SKM-1 treated with dmso at 0.1 percent for 144 hours (cell line): ENCODE data around the gene ZWILCH.
"Not testable (repeated sequence)": the region's sequence is repeated elsewhere in the genome, so short reads cannot be mapped to it uniquely, and the experiment has no call there.

Experiments
- DNase-seq: peaks from one replicate; lab custom pipeline; 2025; ENCODE audit not compliant: unreplicated experiment; lab: John Stamatoyannopoulos, UW

Gene ZWILCH

DNA sequence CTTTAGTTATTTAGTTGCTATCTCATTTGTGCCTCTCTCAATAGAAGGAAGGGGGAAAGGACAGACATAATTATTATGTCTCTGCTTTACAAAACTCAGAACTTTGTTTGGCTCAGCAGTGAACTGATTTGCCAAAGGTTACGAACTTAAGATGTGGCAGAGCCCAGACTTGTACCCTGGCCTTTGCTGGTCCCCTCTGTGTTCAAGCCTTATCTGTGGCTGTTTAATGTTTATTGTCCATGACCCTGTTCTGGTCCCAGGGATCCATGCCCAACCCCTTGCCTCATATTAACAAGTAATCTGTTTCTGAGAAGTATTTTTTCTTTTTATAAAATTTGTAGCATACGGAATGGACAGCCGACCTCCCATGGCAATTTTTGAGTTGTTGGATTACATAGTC, 18.2 kb upstream of the ZWILCH start:
- no peak for DNase-seq

DNA sequence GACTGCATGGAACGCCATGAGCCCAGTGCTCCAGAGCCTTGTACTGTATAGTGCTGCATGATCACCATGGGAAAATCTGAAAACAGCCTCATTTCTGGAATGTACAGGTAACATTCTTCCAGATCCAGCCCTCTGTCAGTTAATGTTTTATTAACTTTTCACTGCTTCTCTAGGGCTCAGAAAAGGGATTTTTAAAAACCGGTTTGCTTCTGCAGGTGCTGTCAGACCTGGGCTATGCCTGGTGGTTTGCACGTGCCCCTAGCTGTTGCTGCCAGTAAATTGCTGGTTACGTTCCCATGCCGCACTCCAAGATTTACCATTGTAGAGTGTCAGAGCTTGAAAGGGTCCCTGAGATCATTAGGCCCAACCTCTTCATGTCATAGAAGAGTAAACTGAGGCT, 16.6 kb upstream of the ZWILCH start:
- DNase-seq, result no peak

DNA sequence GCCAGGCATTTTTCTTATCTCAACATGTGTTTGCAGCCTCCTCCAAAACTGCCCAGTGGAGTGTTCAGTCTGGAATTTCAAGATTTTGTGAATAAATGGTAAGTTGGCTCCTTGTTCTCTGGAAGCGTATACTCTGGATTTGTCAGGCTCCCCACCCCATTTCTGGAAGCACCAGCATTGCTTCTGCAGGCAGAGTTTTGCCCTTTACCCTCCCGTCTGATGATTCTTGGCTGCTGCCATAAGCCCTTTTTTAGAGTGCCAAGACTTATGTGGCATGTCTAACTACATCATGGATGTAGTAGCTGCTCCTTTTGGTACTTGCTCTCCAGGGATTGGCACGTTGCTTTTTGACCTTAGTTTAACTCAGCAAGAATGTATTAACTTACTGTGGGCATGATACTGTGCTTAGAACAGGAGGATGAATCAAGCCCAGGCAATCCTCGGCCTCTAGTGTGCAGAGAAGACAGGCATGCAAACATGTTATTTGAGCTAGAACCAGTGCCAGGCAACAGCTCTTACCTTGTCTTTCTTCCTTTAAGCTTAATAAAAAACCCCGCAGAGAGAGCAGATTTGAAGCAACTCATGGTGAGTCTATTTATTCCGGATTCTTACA, 15.8 kb upstream of the ZWILCH start:
- no peak for DNase-seq

DNA sequence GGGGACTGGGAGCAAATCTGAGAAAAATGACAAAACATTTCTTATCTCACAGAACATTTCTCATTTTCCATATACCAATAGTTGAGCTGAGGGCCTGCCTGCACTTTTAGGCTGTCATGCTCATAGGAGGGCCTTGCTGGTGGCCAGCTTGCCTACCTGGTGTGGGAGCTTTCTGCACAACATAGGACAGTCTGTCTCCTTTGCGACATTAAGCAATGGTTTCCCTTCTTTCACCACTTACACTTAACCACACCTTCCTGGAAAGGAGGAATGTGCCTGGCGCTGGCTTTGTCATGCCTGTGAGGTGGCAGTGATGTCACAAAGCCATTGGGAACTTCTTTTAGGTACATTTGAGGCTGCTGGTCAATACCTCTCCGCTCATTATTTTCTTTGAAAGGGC, 13.3 kb upstream of the ZWILCH start:
- DNase-seq, result no peak

DNA sequence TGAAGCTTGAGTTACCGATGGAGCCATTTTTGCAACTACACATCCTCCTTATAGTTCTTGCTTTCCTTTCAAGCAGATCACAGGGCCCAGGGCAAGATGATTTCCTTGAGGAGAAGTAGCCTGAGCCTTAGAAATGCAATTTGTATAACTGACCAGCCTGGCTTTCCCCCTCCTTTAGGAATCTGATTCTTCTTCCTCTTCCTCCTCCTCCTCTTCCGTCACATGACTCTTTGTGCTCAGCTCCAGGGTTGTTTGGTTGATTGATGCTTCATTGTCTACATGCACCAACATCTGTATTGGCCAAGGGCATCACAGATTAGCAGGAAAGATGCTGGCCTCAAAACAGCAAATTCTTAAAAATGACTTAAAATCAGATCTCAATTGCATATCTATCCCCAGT, 10.9 kb upstream of the ZWILCH start:
- DNase-seq, result no peak

DNA sequence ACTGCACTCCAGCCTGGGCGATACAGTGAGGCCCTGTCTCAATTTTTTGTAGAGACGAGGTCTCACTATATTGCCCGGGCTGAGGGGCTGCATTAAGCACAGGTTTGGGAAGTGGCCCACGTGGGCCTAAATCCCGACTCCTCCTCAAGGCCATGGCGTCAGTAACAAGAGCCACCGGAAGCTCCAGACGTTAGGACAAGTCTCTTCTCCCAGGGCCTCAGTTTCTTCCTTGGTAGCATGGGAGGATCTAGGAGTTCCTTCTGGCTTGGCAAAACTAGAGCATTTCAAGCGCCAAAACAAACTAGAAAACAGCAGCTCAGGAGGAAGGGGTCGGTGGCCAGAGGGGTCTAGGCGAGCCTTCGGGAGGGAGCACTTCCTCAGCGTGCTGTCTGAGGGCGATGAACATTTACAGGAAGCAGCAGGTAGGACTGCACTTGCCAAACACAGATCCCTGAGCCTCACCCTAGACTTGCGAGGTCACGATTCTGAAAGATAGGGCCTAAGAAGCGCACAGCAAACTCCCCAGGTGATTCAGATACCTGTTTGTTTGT, 8.1 kb upstream of the ZWILCH start:
- DNase-seq, result peak; percentile 52

DNA sequence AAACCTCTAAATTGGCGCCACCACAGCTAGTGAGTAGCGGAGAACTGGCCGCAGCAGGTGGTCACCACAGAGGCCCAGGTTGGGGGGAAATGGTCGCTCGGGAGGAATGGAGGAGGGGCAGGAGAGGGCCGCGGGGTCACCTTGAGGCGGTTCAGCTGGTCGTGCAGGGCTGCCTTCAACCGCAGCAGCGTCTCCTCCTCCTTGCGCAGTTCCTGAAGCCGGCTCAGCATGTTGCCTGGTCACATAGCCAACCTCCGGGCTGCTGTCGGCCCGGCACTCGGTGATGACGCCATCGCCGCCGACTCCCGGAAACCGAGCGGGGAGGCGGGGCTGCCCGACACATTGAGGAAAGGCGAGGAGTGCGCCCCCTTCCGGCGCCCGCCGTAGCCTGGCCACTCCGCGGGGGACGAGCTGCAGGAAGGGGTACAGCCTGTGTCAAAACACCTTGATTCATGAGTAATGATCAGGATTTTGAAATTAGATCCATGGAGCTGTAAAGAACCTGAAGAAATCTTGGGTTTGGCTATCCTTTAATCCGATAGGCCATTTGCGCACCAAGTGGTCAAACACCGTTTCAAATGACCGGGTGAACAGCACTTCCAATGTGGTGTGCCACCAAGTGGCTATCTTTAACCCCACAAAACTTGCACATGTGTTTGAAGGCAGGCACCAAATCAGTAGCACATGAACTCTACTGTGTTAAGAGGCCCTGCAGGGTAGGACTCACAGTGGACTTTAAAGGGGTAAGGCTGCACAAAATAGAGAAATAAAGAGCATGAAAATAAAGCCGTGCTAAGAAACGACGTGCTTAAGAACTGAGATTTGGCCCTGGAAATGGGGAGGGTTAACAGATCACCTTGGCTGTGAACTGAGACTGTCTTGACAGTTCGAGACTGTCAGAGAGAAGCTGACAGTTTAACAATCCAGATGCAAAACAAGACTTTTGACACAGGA, 7.3 kb upstream of the ZWILCH start, which contains the start of gene SNAPC5:
Gene SNAPC5 (minus strand): TSS at position 261 of the 954 bp plus-strand sequence. CDS start 31 bp downstream, at position 230.
- DNase-seq, result peak; percentile 93

DNA sequence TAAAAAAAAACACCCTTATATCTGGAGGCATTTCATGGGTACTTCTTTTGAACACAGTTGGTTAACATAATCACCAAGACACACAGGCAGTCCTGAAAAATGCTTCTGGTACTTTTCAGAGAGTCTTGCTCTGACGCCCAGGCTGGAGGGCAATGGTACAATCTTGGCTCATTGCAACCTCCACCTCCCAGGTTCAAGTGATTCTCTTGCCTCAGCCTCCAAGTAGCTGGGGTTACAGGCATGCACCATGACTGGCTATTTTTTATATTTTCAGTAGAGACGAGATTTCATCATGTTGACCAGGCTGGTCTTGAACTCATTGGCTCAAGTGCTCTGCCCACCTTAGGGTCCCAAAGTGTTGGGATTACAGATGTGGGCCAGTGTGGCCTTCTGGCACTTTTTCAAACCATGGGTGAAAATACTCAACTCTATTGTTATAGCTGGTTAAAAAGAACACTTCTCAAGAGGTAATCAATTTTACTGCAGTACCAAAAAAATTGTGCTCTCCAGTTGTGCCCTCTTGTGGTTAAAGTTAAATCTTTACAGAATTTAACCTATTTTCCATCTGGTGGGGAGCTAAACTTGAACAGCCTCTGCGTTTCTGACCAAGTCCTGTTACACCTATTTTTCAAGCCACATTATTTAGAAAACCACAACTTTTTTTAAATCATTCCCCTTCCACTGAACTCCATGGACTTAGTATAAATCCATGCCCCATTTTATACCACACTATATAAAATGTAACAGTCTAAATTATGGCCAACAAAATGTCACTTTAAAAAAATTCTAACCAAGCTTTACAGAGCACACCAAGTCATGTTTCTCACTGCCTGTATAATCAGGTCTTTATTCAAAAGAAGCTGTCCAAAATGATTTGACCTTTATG, 6.4 kb upstream of the ZWILCH start:
- peak; percentile 19 for DNase-seq

DNA sequence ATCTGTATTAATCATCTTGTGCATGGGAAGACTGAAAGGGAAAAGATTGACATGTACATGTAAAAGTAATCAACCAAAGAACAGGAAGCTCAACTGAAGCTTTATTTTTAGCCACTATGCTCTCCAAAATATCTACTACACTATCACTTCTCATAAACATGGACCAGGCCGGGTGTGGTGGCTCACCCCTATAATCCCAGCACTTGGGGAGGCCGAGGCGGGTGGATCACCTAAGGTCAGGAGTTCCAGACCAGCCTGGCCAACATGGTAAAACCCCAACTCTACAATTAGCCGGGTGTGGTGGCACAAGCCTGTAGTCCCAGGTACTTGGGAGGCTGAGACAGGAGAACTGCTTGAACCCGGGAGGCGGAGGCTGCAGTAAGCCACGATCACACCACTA, 4.8 kb upstream of the ZWILCH start:
- DNase-seq, result not testable (repeated sequence)

DNA sequence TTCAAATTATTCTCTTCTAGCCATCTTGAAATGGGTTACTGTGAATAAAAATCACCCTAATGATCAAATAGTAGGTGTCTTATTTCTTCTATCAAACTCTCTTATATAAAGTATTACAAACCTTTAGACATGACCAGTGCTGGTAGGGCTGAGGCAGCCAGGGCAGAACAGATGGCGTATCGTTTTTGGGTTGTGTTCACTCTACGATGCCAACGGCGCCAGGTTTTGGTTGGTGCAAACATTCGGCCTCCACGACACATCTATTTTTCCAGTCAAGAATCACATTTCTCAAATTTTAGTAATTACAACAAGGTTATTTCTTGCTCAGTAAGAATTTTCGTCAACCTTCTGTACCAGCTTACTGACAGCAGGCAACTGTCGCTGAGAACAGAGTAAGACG, 2.6 kb upstream of the ZWILCH start:
- DNase-seq, result no peak

DNA sequence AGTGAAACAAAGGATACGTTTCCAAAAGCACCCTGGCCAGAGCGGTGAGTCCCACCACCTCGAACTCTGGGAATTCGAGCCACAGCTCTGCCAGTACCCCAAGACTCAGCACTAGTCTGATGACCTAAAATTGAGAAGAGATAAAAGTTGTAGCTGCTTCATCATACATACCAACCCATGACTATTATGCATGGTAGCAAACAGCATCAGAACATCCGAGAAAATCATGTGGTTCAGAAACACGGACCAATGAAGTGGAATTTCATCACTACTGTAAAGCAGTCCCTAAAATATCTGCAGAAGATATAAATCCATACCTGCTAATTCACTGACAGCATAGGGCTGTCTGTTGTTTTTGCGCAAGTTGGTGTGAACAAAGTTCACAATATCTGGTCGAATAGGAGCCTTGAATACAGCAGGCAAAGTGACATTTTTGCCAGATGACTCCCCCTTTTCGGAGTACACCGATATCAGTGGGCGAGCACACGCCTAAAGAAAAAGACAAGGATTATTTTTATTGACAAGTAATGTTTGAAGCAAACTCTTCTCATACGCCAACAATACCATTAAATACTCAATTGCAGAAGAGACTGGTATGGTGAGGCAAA, 2.0 kb upstream of the ZWILCH start:
- not testable (repeated sequence) for DNase-seq

DNA sequence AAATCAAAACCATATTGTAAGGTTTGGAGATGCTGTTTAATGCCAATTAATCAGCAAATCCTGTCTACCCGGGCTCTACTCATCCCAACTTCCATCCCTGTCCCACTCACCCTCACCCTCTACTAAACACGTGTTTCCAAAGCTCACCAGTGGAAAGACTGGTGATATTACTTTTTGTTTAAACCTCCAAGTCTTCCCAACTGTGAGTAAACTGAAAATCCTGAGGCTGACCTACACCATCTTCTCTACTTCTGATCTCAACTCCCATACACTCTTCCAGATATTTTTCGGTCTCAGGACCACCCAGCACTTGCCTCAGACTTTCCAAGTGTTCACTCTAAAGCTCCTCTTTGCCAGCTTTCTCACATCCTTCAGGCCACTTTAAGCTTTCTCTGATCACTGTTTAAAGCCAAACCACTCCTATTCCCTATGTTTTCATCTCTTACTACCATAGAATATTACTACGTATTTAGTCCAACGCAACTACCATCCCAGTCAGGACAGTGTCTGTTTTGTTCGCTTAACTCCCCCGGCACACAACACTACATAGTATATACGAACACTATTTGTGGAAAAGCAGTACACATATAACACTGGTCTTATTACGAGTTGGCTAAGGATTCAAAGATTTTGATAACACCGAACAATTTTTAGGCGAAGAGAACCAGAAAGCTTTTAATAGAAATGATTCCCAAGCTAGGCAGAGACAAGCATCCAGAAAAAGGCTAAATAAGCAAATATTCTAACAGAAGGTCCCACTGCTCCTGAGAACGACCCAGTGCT, 1.2 kb upstream of the ZWILCH start:
- no peak for DNase-seq

DNA sequence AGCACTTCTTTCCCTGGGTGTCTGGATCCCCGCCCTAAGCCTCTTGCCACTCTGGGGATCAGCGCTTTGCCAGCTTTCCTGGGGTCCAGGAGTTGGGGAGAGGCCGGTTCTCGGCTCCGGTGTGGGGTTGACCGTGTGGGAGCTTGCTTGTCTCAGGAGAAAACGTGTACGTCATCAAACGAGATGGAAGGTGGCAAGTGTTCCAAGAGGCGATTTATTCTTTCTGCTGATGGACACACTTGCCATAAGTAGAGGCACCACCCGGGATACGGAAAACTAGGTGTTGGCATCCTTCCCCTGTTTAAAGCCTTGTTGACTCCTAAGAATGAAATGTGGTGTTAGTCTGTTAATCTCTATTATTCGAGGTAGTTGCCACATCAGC, 295 bp downstream of the ZWILCH start:
- no peak for DNase-seq

DNA sequence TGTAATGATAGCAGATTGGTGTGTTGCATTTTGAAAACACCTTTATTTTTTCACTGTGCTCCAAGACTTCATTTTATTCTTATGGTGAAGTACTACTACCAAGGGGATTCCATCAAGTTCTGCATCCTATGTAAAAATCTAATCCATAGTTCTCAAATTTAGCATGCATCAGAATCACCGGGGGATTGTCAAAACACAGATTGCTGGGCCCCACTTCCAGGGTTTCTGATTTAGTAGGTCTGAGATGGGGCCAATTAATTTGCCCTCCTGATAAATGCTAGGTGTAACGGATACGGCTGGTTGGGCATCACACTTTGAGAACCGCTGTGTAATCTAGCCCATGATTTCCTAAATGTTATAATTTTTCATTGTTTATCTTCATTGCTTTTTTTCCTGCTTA, 692 bp downstream of the ZWILCH start:
- no peak for DNase-seq

DNA sequence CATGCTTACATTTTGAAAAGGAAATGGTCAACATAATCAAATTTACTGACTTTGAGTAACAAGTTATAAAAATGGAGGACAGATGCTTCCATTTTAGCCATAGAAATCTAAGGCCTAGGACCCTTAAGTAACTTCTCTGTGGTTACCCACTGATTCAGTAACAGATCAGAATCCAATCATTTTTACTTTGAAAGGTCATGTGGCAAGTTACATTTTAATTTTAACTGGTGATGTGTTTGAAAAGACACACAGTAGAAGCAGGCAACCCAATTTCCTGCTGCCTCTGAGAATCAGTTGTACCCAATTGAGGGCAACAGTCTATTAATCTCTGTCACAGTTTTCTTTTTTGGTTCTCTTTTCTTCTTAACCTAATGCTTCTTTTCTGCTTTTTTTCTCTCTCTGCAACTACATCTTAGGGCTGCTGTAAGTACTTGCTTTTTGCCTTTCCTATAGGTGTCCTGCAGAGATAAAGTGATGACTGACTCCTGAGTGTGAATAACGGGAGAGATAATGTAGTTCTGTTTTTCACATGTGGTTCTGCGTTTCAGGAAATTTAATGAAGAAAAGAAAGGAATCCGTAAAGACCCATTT, 3.3 kb downstream of the ZWILCH start:
- DNase-seq, result no peak

DNA sequence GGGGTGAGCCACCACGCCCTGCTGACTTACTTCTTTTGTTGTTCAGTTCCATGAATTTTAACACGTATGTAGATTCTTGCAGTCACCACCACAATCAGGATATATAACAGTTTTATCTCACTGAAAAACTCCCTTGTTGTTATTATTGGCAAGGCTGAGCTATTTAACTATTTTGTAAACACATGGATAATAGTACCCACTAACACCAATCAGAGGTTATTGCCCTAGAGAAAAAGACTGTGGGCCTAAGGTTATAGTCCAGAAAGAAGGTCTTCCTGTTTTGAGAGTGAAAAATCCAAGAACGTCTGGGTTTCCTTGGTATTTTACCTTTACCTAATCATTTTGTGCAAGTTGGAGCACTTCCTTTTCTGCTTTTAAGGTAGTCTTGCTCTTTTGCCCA, 9.5 kb downstream of the ZWILCH start:
- no peak for DNase-seq

DNA sequence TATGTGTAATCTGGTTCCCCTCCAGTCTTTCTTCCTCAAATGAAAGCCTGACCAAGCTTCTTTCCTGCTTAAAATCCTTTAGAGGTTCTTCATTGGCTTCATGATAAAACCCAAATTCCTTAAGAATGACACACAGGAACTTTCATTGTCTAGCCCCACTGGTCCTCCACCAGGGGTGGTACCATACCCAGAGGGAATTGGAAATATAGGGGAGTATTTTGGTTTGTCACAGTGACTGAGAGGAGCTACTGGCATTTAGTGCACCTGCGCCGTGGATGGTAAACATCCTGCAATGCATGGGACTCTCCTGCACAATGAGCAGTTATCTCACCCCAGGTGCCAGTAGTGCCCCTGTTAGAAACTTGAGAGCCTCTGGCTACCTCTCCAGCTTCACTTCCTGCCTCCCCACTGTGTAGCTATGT, 10.8 kb downstream of the ZWILCH start:
- no peak for DNase-seq

DNA sequence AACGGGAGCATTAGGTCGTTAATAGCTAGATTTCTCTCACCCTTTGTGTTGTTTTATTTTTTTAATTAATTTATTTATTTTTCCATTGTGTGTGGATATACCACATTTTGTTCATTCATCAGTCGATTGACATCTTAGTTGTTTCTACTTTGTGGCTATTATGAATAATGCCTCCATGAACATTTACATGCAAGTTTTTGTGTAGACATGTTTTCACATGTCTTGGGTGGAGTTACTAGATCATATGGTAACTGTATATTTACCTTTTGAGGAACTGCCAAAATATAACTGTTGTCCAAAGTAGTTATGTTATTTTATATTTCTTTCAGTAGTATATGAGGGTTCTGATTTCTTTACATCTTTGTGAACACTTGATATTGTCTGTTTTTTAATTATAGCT, 18.8 kb downstream of the ZWILCH start:
- no peak for DNase-seq

DNA sequence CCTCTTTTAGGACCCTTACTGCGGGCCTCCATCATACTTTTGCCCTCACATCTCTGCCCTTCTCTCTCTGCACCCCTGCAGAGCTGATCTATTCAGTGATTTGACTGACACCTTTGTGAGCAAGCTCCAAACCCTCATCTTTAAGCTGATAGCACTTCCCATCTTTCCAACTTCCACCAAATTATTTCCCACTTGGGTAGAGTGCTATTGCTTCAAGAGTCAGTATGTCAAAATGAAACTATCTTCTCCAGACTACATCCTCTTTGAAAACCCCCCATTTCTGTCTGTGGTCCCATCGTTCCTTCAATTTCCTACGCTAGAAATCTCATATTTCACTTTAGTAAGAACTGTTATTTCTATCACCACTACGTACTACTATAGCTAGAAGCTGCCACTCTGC, 19.7 kb downstream of the ZWILCH start:
- DNase-seq, result no peak

DNA sequence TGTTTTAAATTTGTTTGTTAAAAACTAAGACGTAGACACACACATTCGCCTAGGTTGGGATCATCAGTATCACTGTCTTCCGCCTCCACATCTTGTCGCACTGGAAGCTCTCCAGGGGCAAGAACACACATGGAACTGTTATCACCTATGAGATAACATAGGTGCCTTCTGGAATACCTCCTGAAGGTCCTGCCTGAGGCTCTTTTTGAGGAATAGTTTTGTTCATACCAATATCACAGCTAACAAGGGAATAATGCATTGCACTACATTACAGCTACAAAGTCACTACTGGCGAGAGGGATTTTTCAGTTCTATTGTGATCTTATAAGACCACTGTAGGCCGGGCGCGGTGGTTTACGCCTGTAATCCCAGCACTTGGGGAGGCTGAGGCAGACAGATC, 29.9 kb downstream of the ZWILCH start:
- DNase-seq, result no peak
